Lower leg skin (tissue), 4 donors: ENCODE results near the gene OCLN. TPM values are rescaled to one million over a fixed set of nuclear protein-coding genes. Genes with fewer than 3 reads are reported as not detected.
"Not testable (repeated sequence)": the region's sequence is repeated elsewhere in the genome, so short reads cannot be mapped to it uniquely, and the experiment has no call there.

Source experiments
- DNase-seq, 2 donors: peaks; one replicate each; pipeline ENCODE4 v3.0.0-alpha.2; 2019; ENCODE audit warnings: low spot score in 2 of 2
- H3K4me3 ChIP-seq: fragments of 200-600 bp; sonication (generic); 2 replicates; pipeline ENCODE4 v1.5.1; 2017; ENCODE audit warnings: mild to moderate bottlenecking, low read depth; ENCODE audit not compliant: poor library complexity, severe bottlenecking
- WGBS, 2 donors: methylation state at CpG; one replicate each; pipeline ENCODE4 v1.1.5; 2018; 5-methylcytosine and 5-hydroxymethylcytosine counted together
- intact Hi-C: fragments of 100-400 bp; cut with DNase I; formaldehyde crosslinking; loops from one replicate; pipeline ENCODE4 v1.15.0; 2023; ENCODE audit warnings: low total_unique reads
- total RNA-seq, 4 donors: library from RNA; depleted of rRNA; stranded (reverse); fragments of >200 nt; gene quantifications; one replicate each; pipeline ENCODE4 v1.1.0, GENCODE V29; 2016

OCLN gene
- total RNA-seq, 4 donors from 2014 or later, result 71.0 to 102 (median 89.6) TPM

- intact Hi-C loops, H3K4me3 ChIP-seq, DNase-seq: not testable (repeated sequence)
- WGBS, 2 donors, result 41 to 44% methylated on average over 21 to 22 of the region's 31 CpGs
These were observed 68.2 kb downstream of the OCLN start for GRCh38 chr5:69560587-69561431.

GRCh38 chr5:69566172-69566571, 73.6 kb downstream of the OCLN start:
- intact Hi-C loops, result not testable (repeated sequence)

GRCh38 chr5:69568072-69568471, 75.5 kb downstream of the OCLN start:
- intact Hi-C loops, result not testable (repeated sequence)
- WGBS, 2 donors, result 100% methylated on average over 1 to 2 of the region's 2 CpGs

More at GRCh38 chr5:69566172-69566571, 73.6 kb downstream of the OCLN start:
- H3K4me3 ChIP-seq, DNase-seq: not testable (repeated sequence)
- WGBS, 2 donors, result 89 to 90% methylated on average over 2 of the region's 2 CpGs

GRCh38 chr5:69583356-69583755, 90.8 kb downstream of the OCLN start:
- H3K4me3 ChIP-seq, intact Hi-C loops, DNase-seq: not testable (repeated sequence)
- WGBS, 2 donors, result no CpG with 5 or more reads among the region's 2 CpGs

More at GRCh38 chr5:69568072-69568471, 75.5 kb downstream of the OCLN start:
- DNase-seq, H3K4me3 ChIP-seq: not testable (repeated sequence)

- WGBS, 2 donors, result 83% methylated on average over 1 of the region's 7 CpGs; no CpG with 5 or more reads in 1 of the 2 donors
- H3K4me3 ChIP-seq, intact Hi-C loops, DNase-seq: not testable (repeated sequence)
These were observed 103.7 kb downstream of the OCLN start for GRCh38 chr5:69596114-69596840.

GRCh38 chr5:69601947-69602346, 109.4 kb downstream of the OCLN start:
- WGBS, 2 donors, result 77 to 80% methylated on average over 1 to 4 of the region's 6 CpGs
- intact Hi-C loops, DNase-seq, H3K4me3 ChIP-seq: not testable (repeated sequence)

- DNase-seq, H3K4me3 ChIP-seq, intact Hi-C loops: not testable (repeated sequence)
- 83 to 89% methylated on average over 3 of the region's 6 CpGs for WGBS, 2 donors
These were observed 114.2 kb downstream of the OCLN start for GRCh38 chr5:69606839-69607238.

Other genes starting within 250 kb of the OCLN start
- gene CCDC125, start 160.0 kb upstream of the OCLN start, total RNA-seq, result 1 to 10 TPM; 4.1 to 6.0 (median 5.5) TPM
- gene AK6, start 123.3 kb upstream of the OCLN start, total RNA-seq, result 10 to 100 TPM; 10.5 to 19.1 (median 15.0) TPM
- 10 to 100 TPM; 26.8 to 48.1 (median 31.2) TPM for gene TAF9, start 123.3 kb upstream of the OCLN start, total RNA-seq
- 10 to 100 TPM in 3 of 4 donors, 1 to 10 TPM in 1; 9.0 to 21.2 (median 12.9) TPM for gene RAD17, start 123.0 kb upstream of the OCLN start, total RNA-seq
- 10 to 100 TPM; 16.7 to 24.4 (median 18.8) TPM for gene MARVELD2, start 77.7 kb upstream of the OCLN start, total RNA-seq
- 10 to 100 TPM in 3 of 4 donors, 1 to 10 TPM in 1; 4.3 to 14.5 (median 13.3) TPM for gene GTF2H2C, start 67.4 kb downstream of the OCLN start, total RNA-seq